Articular chondrocyte of knee joint (primary cell): ENCODE data around the gene ZBTB49. TPM values are rescaled to one million over a fixed set of nuclear protein-coding genes. Genes with fewer than 3 reads are reported as not detected.

Experiments used
- total RNA-seq: library from RNA; depleted of rRNA; stranded (reverse); fragments of >200 nt; gene quantifications from 2 replicates; pipeline ENCODE4 v1.2.3, GENCODE V29; 2012

ZBTB49 gene, protein sequence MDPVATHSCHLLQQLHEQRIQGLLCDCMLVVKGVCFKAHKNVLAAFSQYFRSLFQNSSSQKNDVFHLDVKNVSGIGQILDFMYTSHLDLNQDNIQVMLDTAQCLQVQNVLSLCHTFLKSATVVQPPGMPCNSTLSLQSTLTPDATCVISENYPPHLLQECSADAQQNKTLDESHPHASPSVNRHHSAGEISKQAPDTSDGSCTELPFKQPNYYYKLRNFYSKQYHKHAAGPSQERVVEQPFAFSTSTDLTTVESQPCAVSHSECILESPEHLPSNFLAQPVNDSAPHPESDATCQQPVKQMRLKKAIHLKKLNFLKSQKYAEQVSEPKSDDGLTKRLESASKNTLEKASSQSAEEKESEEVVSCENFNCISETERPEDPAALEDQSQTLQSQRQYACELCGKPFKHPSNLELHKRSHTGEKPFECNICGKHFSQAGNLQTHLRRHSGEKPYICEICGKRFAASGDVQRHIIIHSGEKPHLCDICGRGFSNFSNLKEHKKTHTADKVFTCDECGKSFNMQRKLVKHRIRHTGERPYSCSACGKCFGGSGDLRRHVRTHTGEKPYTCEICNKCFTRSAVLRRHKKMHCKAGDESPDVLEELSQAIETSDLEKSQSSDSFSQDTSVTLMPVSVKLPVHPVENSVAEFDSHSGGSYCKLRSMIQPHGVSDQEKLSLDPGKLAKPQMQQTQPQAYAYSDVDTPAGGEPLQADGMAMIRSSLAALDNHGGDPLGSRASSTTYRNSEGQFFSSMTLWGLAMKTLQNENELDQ
- total RNA-seq: 5.9 and 6.4 TPM in 2 replicates

DNA sequence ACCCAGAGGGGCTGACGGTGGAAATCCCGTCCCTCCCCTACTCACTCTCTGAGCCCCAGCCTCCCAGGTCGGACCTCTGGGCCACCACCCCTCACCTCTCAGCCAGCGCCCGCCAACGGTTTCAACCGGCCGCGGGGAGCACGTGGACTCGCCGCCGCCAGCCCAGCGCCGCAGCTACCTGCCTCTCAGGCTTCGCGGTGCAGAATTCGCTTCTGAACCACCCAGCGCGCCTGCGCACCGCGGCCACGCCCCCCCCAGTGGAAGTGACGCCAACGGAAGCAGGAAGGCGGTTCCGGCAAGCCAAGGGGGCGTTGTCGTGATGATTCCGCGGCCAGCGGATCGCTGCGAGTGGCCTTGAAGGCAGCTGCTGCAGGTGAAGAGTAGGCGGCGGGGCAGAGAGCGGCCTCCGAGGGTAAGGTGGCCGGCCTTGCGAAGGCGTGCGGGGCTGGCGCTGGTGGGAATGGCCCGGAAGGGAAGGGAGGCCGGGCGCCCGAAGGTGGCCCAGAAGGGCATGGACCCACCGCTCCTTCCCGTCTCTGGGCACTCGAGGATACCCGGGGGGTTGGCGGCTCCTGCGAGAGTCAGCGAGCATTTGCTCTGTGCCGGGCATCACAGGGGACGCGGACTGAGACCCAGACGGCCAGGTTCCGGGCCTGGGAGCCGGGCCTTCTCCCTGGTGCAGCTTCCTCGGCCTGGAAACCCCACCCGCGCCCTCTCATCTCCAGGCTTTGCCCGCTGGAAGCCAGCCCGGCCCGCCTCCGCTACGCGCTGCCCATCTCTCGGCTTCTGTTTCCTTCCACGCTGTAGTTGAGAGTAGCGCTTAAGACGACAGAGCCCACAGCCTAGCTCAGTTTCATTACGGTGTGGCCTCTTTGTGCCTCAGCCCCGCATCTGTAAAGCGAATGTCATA is at the start of gene ZBTB49, which contains the start of gene LYAR:
Gene ZBTB49, plus strand, starts transcription at position 311 of the 910 bp plus-strand sequence. CDS start 9,695 bp downstream, outside the sequence.
Gene LYAR, minus strand, starts transcription at position 214 of the 910 bp plus-strand sequence. CDS start 6,412 bp downstream, outside the sequence.

DNA sequence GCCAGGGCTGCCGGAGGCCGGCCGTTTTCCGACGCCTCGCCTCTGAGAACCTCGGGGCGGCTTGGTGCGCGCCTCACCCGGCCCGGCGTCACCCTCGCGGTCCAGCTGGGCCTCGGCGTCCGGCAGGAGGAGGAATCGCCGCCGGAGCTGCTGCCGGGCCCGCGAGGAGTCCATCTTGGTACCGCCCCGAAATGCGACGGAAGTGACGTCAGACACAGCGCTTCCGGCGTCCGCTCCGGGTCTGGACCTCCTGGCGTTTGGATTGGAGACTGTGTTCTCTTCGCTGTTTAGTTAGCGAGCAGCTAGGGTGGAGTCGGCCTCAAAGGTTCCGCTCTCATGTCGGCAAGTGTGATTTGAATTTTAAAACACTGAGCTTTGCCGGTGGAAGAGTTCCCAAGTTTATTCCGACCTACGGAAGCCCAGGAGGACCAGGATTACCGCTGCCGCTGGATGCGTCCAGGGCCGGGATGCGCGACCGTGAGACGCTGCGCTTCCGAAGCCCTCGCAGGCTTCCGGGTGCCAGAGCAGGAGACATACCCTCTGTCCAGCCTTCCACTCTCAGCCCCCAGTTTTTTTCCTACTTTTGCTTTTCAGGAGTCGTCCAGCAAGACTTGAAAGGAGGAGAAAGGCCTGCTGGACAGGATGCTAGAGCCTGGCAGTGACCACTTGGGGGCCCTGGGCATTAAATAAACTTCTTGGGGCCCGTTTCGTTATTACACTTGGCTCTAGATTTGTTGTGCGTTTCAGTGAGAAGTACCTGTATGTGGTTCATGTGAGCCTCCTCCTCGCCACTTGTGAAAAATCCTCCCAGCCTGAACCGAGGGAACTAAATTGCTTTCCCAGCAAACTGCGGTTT is 41.8 kb upstream of the ZBTB49 start, which contains the start of gene TMEM128:
Gene TMEM128, minus strand, starts transcription at position 195 of the 856 bp plus-strand sequence. Its CDS starts 21 bp downstream, at position 174.

Other genes starting within 250 kb of the ZBTB49 start
- gene OTOP1, start 63.3 kb upstream of the ZBTB49 start, total RNA-seq: not detected in 2 replicates
- gene TMEM128, start 42.0 kb upstream of the ZBTB49 start, total RNA-seq: 23.8 and 30.6 TPM in 2 replicates
- 8.6 and 11.7 TPM in 2 replicates for gene LYAR, start 97 bp upstream of the ZBTB49 start, total RNA-seq
- 0.22 TPM in 1 of 2 replicates, not detected in the other for gene NSG1, start 96.9 kb downstream of the ZBTB49 start, total RNA-seq